ENCODE data around the gene RDH13.

GRCh38 chr19:55012306-55012705 is 50.6 kb downstream of the RDH13 start:
- no peak for TF ChIP-seq RFX5 (IDR thresholded peaks at IDR 0.05)
- TF ChIP-seq CTCF (IDR thresholded peaks at IDR 0.05), result no peak
- no peak for TF ChIP-seq E2F6 (IDR thresholded peaks at IDR 0.05; ENCODE audit: borderline replicate concordance, low read depth)
- no peak for TF ChIP-seq RARB (CRISPR knock-in tag; IDR thresholded peaks at IDR 0.05)
- TF ChIP-seq MAZ (IDR thresholded peaks at IDR 0.05; ENCODE audit: borderline replicate concordance, low read depth, low read length), result no peak
- TF ChIP-seq HEYL (CRISPR knock-in tag; IDR thresholded peaks at IDR 0.05), result no peak
- TF ChIP-seq POLR2A (IDR thresholded peaks at IDR 0.05; ENCODE audit: low read length), result no peak
- TF ChIP-seq PBX3 (IDR thresholded peaks at IDR 0.05), result no peak
- TF ChIP-seq CHD2 (IDR thresholded peaks at IDR 0.05; ENCODE audit: low read length, partially characterized antibody), result no peak
- no peak for TF ChIP-seq RAD21 (conservative IDR thresholded peaks at IDR 0.05 in 1 of 2, IDR thresholded peaks at IDR 0.05 in 1 of 2)
